ENCODE results near the gene IZUMO2. TPM values are rescaled to one million over a fixed set of nuclear protein-coding genes. Genes with fewer than 3 reads are reported as not detected.

The IZUMO2 gene
- total and polyA plus RNA-seq, 4 donors, result 0.18 to 0.46 TPM; not detected in 2

DNA sequence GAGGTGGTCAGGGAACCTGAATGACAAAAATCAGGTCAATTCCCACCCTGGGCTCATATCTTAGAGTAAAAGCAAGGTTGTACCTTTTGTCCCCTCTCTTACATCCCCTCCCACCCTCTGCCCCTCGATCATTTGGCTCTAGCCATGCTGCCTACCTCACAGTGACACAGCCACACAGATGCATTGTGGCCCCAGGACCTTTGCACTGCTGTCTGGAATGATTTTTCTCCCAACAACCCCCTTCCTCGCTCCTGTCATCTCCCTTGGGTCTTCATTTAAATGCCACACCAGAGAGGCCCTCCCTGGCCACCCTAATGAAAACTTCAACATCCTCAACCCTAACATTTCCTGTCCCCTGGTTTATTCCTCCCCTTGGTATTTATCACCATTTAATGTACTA is 44.6 kb upstream of the IZUMO2 start:
- peaks cover 0 to 15% (median 9%) of the 10 kb centered on the region in 4 donors for H3K36me3 ChIP-seq (ENCODE audit: control insufficient read depth in 4 of 4, insufficient read depth in 4 of 4, low read length in 4 of 4)
- DNase-seq (no peak), ATAC-seq (ENCODE audit: insufficient read depth, low FRiP score) (no peak)
- H3K4me3 ChIP-seq, result no peak overlapping the region
- peaks cover 0 to 3% (median 0%) of the 10 kb centered on the region in 3 donors for H3K27me3 ChIP-seq (ENCODE audit: control insufficient read depth in 3 of 3, insufficient read depth in 3 of 3, low read length in 2 of 3)
- 76 to 80% methylated on average over 2 of the region's 2 CpGs for WGBS, 2 donors
- TF ChIP-seq, protein P1, sequence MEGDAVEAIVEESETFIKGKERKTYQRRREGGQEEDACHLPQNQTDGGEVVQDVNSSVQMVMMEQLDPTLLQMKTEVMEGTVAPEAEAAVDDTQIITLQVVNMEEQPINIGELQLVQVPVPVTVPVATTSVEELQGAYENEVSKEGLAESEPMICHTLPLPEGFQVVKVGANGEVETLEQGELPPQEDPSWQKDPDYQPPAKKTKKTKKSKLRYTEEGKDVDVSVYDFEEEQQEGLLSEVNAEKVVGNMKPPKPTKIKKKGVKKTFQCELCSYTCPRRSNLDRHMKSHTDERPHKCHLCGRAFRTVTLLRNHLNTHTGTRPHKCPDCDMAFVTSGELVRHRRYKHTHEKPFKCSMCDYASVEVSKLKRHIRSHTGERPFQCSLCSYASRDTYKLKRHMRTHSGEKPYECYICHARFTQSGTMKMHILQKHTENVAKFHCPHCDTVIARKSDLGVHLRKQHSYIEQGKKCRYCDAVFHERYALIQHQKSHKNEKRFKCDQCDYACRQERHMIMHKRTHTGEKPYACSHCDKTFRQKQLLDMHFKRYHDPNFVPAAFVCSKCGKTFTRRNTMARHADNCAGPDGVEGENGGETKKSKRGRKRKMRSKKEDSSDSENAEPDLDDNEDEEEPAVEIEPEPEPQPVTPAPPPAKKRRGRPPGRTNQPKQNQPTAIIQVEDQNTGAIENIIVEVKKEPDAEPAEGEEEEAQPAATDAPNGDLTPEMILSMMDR (IDR thresholded peaks at IDR 0.05; ENCODE audit: control extremely low read depth, extremely low read depth), result no peak
- H3K9ac ChIP-seq (ENCODE audit: insufficient read depth in 1 of 2, low read length in 2 of 2), result no peak overlapping the region
- peaks cover 0 to 12% (median 4%) of the 10 kb centered on the region in 5 donors for H3K4me1 ChIP-seq (ENCODE audit: control insufficient read depth in 5 of 5, insufficient read depth in 5 of 5, low read length in 5 of 5)
- H3K9me3 ChIP-seq (ENCODE audit: control insufficient read depth in 4 of 4, insufficient read depth in 3 of 4, low read length in 3 of 4), result peaks cover 0 to 7% (median 0%) of the 10 kb centered on the region in 4 donors
- H3K27ac ChIP-seq (ENCODE audit: low read depth in 1 of 2, low read length in 1 of 2), result no peak overlapping the region

DNA sequence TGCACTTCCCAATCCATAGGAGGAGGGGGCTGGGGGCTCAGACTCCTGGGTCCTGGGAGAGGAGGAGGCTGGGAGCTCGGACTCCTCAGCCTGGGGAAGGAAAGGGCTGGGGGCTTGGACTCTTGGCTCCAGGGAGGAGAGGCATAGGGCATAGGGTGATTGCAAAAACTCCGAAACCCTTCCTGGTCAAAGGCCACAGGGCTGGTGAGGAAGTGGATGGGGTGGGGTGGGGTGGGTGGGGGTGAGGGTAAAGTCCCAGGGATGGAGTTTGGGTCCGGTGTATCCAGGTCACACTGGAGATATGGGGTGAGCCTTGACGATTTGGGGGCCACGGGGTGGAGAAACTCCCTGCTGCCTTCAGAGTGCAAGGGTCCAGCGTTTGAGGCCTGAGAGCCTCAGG is 43.1 kb upstream of the IZUMO2 start:
- whole genome bisulfite sequencing, 2 donors, result 62 to 78% methylated on average over 6 of the region's 6 CpGs
- Histone ChIP-seq H3K27ac (ENCODE audit: low read depth in 1 of 2, low read length in 1 of 2) (peak overlapping the region in 1 of 2 donors; percentile 71), H3K9me3 (ENCODE audit: control insufficient read depth in 4 of 4, insufficient read depth in 3 of 4, low read length in 3 of 4) (peaks cover 0 to 4% (median 0%) of the 10 kb centered on the region in 4 donors), H3K4me1 (ENCODE audit: control insufficient read depth in 5 of 5, insufficient read depth in 5 of 5, low read length in 5 of 5) (peaks cover 0 to 15% (median 4%) of the 10 kb centered on the region in 5 donors), H3K4me3 (peak overlapping the region; percentile 14), H3K36me3 (ENCODE audit: control insufficient read depth in 4 of 4, insufficient read depth in 4 of 4, low read length in 4 of 4) (peaks cover 0 to 6% (median 5%) of the 10 kb centered on the region in 4 donors), H3K9ac (ENCODE audit: insufficient read depth in 1 of 2, low read length in 2 of 2) (no peak overlapping the region), H3K27me3 (ENCODE audit: control insufficient read depth in 3 of 3, insufficient read depth in 3 of 3, low read length in 2 of 3) (peaks cover 0 to 3% (median 0%) of the 10 kb centered on the region in 3 donors)
- TF ChIP-seq, protein P1 (IDR thresholded peaks at IDR 0.05; ENCODE audit: control extremely low read depth, extremely low read depth), result no peak
- DNase-seq (no peak), ATAC-seq (ENCODE audit: insufficient read depth, low FRiP score) (no peak)

GRCh38 chr19:50205681-50206138 is 42.6 kb upstream of the IZUMO2 start:
- Histone ChIP-seq H3K9ac (ENCODE audit: insufficient read depth in 1 of 2, low read length in 2 of 2) (peak overlapping the region; percentile 38 to 55), H3K4me3 (peak overlapping the region; percentile 52), H3K36me3 (ENCODE audit: control insufficient read depth in 4 of 4, insufficient read depth in 4 of 4, low read length in 4 of 4) (peaks cover 0 to 5% (median under 1%) of the 10 kb centered on the region in 4 donors), H3K4me1 (ENCODE audit: control insufficient read depth in 5 of 5, insufficient read depth in 5 of 5, low read length in 5 of 5) (peaks cover 0 to 15% (median 4%) of the 10 kb centered on the region in 5 donors), H3K27me3 (ENCODE audit: control insufficient read depth in 3 of 3, insufficient read depth in 3 of 3, low read length in 2 of 3) (peaks cover 0 to 3% (median 0%) of the 10 kb centered on the region in 3 donors), H3K27ac (ENCODE audit: low read depth in 1 of 2, low read length in 1 of 2) (peak overlapping the region; percentile 48 to 95), H3K9me3 (ENCODE audit: control insufficient read depth in 4 of 4, insufficient read depth in 3 of 4, low read length in 3 of 4) (peaks cover 0 to 4% (median 0%) of the 10 kb centered on the region in 4 donors)
- TF ChIP-seq, protein P1 (IDR thresholded peaks at IDR 0.05; ENCODE audit: control extremely low read depth, extremely low read depth), result no peak
- ATAC-seq (ENCODE audit: insufficient read depth, low FRiP score) (peak; percentile 16), DNase-seq (peak in 1 of 3 donors; percentile 29)
- WGBS, 2 donors, result 26 to 27% methylated on average over 12 of the region's 12 CpGs
